SK-N-MC (cell line): Measurements from ENCODE around the gene SMIM11.

Experiments used
- DNase-seq: peaks from one replicate; pipeline ENCODE4 v3.0.0-alpha.2; 2011; ENCODE audit warnings: low read depth, low spot score
- H3K27ac ChIP-seq: fragments of 200-600 bp; sonication (generic); 2 replicates; pipeline ENCODE4 v1.5.1; 2016; ENCODE audit warnings: mixed run types
- H3K36me3 ChIP-seq: fragments of 200-600 bp; sonication (generic); 2 replicates; pipeline ENCODE4 v1.6.1; 2017; ENCODE audit warnings: antibody characterized with exemption, low read length, mixed read lengths; ENCODE audit not compliant: insufficient read depth
- H3K4me3 ChIP-seq: fragments of 200-600 bp; sonication (generic); 2 replicates; pipeline ENCODE4 v1.5.1; 2016
- H3K9ac ChIP-seq: fragments of 200-600 bp; sonication (generic); 2 replicates; pipeline ENCODE4 v1.8.0; 2017; ENCODE audit warnings: mixed run types, mixed read lengths; ENCODE audit not compliant: insufficient read length
- H3K9me3 ChIP-seq: fragments of 200-600 bp; sonication (generic); 2 replicates; pipeline ENCODE4 v1.6.1; 2017; ENCODE audit warnings: low read depth, mild to moderate bottlenecking, antibody characterized with exemption, low read length, moderate library complexity, mixed read lengths
- EZH2 ChIP-seq: fragments of 200-600 bp; sonication (generic); IDR thresholded peaks from one replicate; pipeline ENCODE4 v1.6.1; 2017; ENCODE audit warnings: antibody characterized with exemption
- FOXP2 ChIP-seq: optimal IDR thresholded peaks from 2 replicates; pipeline ENCODE3; 2011; ENCODE audit warnings: mild to moderate bottlenecking, moderate library complexity; ENCODE audit not compliant: insufficient read depth; ENCODE audit errors: extremely low read length, control extremely low read depth
- POLR2AphosphoS5 ChIP-seq: IDR thresholded peaks from 2 replicates; pipeline ENCODE4 v1.6.1; 2012; ENCODE audit warnings: mild to moderate bottlenecking, low read depth, low read length, borderline replicate concordance

SMIM11 gene

DNA sequence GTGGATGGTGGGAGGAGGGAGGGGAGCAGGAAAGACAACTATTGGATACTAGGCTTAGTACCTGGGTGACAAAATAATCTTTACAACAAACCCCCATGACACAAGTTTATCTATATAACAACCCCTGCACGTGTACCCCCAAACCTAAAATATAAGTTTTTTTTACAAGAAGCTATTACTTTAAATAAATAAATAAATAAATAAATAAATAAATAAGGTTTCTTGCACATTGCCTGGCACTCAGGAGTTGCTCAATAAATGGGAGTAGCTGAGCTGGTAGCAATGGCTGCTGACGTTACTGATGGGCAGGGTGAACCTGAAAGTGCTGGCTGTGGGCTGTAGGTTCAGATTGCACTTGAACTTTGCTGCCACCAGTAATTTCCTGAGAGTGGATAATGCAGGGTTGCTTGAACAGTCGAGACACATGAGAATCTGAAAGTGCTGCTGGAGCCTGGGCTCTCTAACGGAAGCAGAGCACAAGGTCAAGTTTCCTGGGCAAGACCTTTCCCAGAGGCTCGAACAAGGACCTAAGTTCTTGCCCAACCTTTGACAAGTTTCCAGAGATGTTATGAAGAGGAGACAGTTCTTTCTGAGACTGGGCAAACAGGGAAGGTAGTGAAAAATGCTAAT lies 26.3 kb upstream of the SMIM11 start:
- no peak for DNase-seq
- no peaks in the 10 kb centered on the region for H3K36me3 ChIP-seq
- TF ChIP-seq EZH2 (no peak), FOXP2 (no peak), POLR2AphosphoS5 (no peak)
- no peak overlapping the region for H3K4me3 ChIP-seq
- no peak overlapping the region for H3K27ac ChIP-seq
- H3K9me3 ChIP-seq, result no peaks in the 10 kb centered on the region
- H3K9ac ChIP-seq, result no peak overlapping the region

DNA sequence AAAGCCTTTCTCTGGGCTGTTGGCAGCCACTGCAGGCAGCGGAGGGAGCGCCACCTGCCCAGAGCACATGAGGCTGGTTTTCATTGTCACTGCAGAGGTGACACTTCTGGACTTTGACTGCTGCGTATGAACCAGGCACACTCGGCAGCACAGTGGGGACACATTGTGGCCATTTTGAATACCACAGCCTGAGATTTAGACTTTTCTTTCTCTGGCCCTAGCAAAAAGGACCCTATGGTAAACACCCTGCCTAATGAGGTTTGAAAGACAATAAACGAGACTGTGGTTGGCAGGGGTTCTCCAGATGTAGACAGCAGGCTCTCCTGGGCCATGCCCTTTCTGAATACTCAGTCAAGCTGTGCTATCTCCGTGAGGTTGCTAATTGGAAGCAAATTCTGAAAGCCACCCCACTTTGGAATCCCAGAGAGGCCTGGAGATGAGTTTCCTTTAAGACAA lies 23.5 kb upstream of the SMIM11 start:
- no peak overlapping the region for H3K4me3 ChIP-seq
- DNase-seq, result no peak
- no peak for TF ChIP-seq EZH2
- no peak for TF ChIP-seq FOXP2
- no peak for TF ChIP-seq POLR2AphosphoS5

GRCh38 chr21:34352556-34352955 lies 22.8 kb upstream of the SMIM11 start:
- Histone ChIP-seq H3K9ac (no peak overlapping the region), H3K4me3 (no peak overlapping the region), H3K36me3 (no peaks in the 10 kb centered on the region), H3K27ac (no peak overlapping the region), H3K9me3 (no peaks in the 10 kb centered on the region)
- TF ChIP-seq POLR2AphosphoS5 (no peak), FOXP2 (no peak), EZH2 (no peak)
- no peak for DNase-seq

More for the DNA sequence above, 23.5 kb upstream of the SMIM11 start:
- Histone ChIP-seq H3K27ac (no peak overlapping the region), H3K9ac (no peak overlapping the region), H3K9me3 (no peaks in the 10 kb centered on the region), H3K36me3 (no peaks in the 10 kb centered on the region)

GRCh38 chr21:34353182-34353581 lies 22.1 kb upstream of the SMIM11 start:
- TF ChIP-seq POLR2AphosphoS5 (no peak), FOXP2 (no peak), EZH2 (no peak)
- H3K9ac ChIP-seq, result no peak overlapping the region
- H3K9me3 ChIP-seq, result no peaks in the 10 kb centered on the region
- no peaks in the 10 kb centered on the region for H3K36me3 ChIP-seq
- H3K4me3 ChIP-seq, result no peak overlapping the region
- H3K27ac ChIP-seq, result no peak overlapping the region
- DNase-seq, result no peak

- Histone ChIP-seq H3K9ac (no peak overlapping the region), H3K4me3 (no peak overlapping the region), H3K27ac (no peak overlapping the region), H3K9me3 (no peaks in the 10 kb centered on the region), H3K36me3 (no peaks in the 10 kb centered on the region)
- DNase-seq, result no peak
- TF ChIP-seq POLR2AphosphoS5 (no peak), FOXP2 (no peak), EZH2 (no peak)
These were observed 20.5 kb upstream of the SMIM11 start for GRCh38 chr21:34354836-34355235.

- TF ChIP-seq POLR2AphosphoS5, result no peak
- TF ChIP-seq EZH2, result no peak
- no peak for TF ChIP-seq FOXP2
- DNase-seq, result no peak
- Histone ChIP-seq H3K27ac (no peak overlapping the region), H3K36me3 (no peaks in the 10 kb centered on the region), H3K9me3 (no peaks in the 10 kb centered on the region), H3K4me3 (no peak overlapping the region), H3K9ac (no peak overlapping the region)
These were observed 19.7 kb upstream of the SMIM11 start for GRCh38 chr21:34355570-34355969.

DNA sequence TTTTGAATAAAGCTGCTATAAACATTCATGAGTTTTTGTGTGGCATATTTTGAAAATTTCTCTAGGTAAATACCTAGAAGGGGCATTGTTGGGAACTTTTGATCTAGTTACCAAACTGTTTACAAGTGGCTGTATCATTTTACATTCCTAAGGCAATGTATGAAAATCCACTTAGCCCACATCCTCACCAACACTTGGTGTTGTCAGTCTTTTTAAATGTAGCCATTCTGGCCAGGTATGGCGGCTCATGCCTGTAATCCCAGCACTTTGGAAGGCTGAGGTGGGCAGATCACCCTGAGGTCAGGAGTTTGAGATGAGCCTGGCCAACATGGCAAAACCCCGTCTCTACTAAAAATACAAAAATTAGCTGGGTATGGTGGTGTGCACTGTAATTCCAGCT lies 17.4 kb upstream of the SMIM11 start:
- TF ChIP-seq POLR2AphosphoS5 (no peak), EZH2 (no peak), FOXP2 (no peak)
- no peak for DNase-seq
- Histone ChIP-seq H3K9ac (no peak overlapping the region), H3K9me3 (no peaks in the 10 kb centered on the region), H3K27ac (no peak overlapping the region), H3K4me3 (no peak overlapping the region), H3K36me3 (no peaks in the 10 kb centered on the region)

DNA sequence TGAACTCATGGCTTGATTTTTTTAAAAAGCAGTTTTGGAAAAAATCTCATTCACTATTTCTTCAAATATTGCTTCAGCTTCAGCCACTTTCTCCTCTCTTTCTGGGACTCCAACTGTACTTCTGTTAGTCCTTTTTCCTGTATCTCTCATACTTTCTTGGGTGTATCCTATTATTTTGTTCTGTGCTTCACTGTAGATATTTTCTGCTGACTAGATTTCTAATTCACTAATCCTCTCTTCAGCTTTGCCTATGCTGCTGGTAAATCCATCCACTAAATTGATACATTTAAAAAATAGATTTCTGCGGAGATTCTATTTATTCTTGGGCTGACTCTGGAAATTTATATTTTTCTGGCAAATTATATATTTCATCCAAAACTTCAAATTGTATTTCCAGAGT lies 16.4 kb upstream of the SMIM11 start:
- H3K27ac ChIP-seq, result no peak overlapping the region
- no peaks in the 10 kb centered on the region for H3K36me3 ChIP-seq
- H3K9ac ChIP-seq, result no peak overlapping the region
- no peak overlapping the region for H3K4me3 ChIP-seq
- TF ChIP-seq EZH2 (no peak), FOXP2 (no peak), POLR2AphosphoS5 (no peak)
- no peaks in the 10 kb centered on the region for H3K9me3 ChIP-seq
- DNase-seq, result no peak
